ENCODE data around the gene IDH1. TPM values are rescaled to one million over a fixed set of nuclear protein-coding genes. Genes with fewer than 3 reads are reported as not detected.

The IDH1 gene
- total and polyA plus RNA-seq, 2 of the 13 experiments (the other 11 are each of a cell fraction or from before 2014, with no cell fraction given) = 312 to 1,077 TPM

GRCh38 chr2:208254118-208254870, 577 bp downstream of the IDH1 start (continued):
- TF ChIP-seq AKNA (CRISPR knock-in tag; IDR thresholded peaks at IDR 0.05; ENCODE audit: borderline replicate concordance) = no peak
- TF ChIP-seq TERF1 (CRISPR knock-in tag; IDR thresholded peaks at IDR 0.05) = 0 out of 2 replicates have a peak, but pooled peaks have one; percentile 60
- peak; percentile 99 for TF ChIP-seq ZNF746 (CRISPR knock-in tag; IDR thresholded peaks at IDR 0.05)
- TF ChIP-seq ZNF597 (CRISPR knock-in tag; IDR thresholded peaks at IDR 0.05) = no peak
- peak; percentile 81 for TF ChIP-seq SSRP1 (CRISPR knock-in tag; IDR thresholded peaks at IDR 0.05)
- TF ChIP-seq CBFB (CRISPR knock-in tag; IDR thresholded peaks at IDR 0.05) = peak; percentile 75; the same call in 1 of the 2 replicates
- TF ChIP-seq ZNF343 (CRISPR knock-in tag; IDR thresholded peaks at IDR 0.05) = peak; percentile 75
- TF ChIP-seq PHB2 (IDR thresholded peaks at IDR 0.05; ENCODE audit: partially characterized antibody) = no peak
- TF ChIP-seq TCF7 (IDR thresholded peaks at IDR 0.05; ENCODE audit: low read depth) = peak; percentile 56; the same call in 1 of the 2 replicates
- TF ChIP-seq XRCC5 (optimal IDR thresholded peaks at IDR 0.05; ENCODE audit: low read length) = peak; percentile 89
- TF ChIP-seq PAXIP1 (CRISPR knock-in tag; conservative IDR thresholded peaks at IDR 0.05) = peak; percentile 95
- TF ChIP-seq GATA4 (IDR thresholded peaks at IDR 0.05; ENCODE audit: borderline replicate concordance, low read depth) = no peak; the same call in 1 of the 2 replicates
- TF ChIP-seq ZNF724P (CRISPR knock-in tag; IDR thresholded peaks at IDR 0.05; ENCODE audit: borderline replicate concordance) = peak; percentile 76; the same call in 1 of the 2 replicates
- no peak; the same call in 1 of the 2 replicates for TF ChIP-seq ZBTB26 (CRISPR knock-in tag; IDR thresholded peaks at IDR 0.05; ENCODE audit: borderline replicate concordance)
- peak; percentile 72; the same call in 1 of the 2 replicates for TF ChIP-seq ZNF740 (CRISPR knock-in tag; IDR thresholded peaks at IDR 0.05)
- TF ChIP-seq HOXA5 (CRISPR knock-in tag; IDR thresholded peaks at IDR 0.05) = peak; percentile 95
